Psoas muscle (tissue), 8 donors: ENCODE measurements around the gene ZNF524. TPM values are rescaled to one million over a fixed set of nuclear protein-coding genes. Genes with fewer than 3 reads are reported as not detected.
A peak's percentile ranks its signal among the peaks of the same experiment; 100 is the strongest.

Source experiments
- ATAC-seq, 4 donors: fragments of 200-7000 bp; cut with Tn5 transposase; one replicate each; pipeline ENCODE4 v1.9.1; 2020; ENCODE audit warnings: moderate library complexity in 3 of 4, mild to moderate bottlenecking in 2 of 4
- DNase-seq, 2 donors: peaks; one replicate each; pipeline ENCODE4 v3.0.0-alpha.2; 2020
- H3K27ac ChIP-seq: fragments of 200-600 bp; one replicate; pipeline ENCODE4 v1.8.0; 2022
- H3K27me3 ChIP-seq, 3 donors: fragments of 200-600 bp in 1 of 3; one replicate each; pipeline versions ENCODE4 v1.6.1 to v1.8.0; 2013 to 2022; ENCODE audit warnings: low read length in 2 of 3, mild to moderate bottlenecking in 2 of 3, moderate library complexity in 1 of 3; ENCODE audit not compliant: insufficient read depth in 3 of 3
- H3K36me3 ChIP-seq, 2 donors: fragments of 200-600 bp in 1 of 2; one replicate each; pipeline versions ENCODE4 v1.6.1 to v1.8.0; 2013 to 2022; ENCODE audit warnings: low read depth in 1 of 2, mild to moderate bottlenecking in 1 of 2, moderate library complexity in 1 of 2; ENCODE audit not compliant: insufficient read depth in 1 of 2
- H3K4me1 ChIP-seq: fragments of 200-600 bp; one replicate; pipeline ENCODE4 v1.8.0; 2022
- H3K4me3 ChIP-seq: fragments of 200-600 bp; one replicate; pipeline ENCODE4 v1.8.0; 2022; ENCODE audit warnings: mild to moderate bottlenecking
- H3K9me3 ChIP-seq: fragments of 200-600 bp; one replicate; pipeline ENCODE4 v1.8.0; 2022
- WGBS, 3 donors: extraction: QIAGEN DNeasy Blood & Tissue Kit; methylation state at CpG; one replicate each; pipeline versions ENCODE4 v1.1.6 to v1.1.7; 2013; 5-methylcytosine and 5-hydroxymethylcytosine counted together
- intact Hi-C, 2 donors: fragments of 100-400 bp; cut with DNase I; formaldehyde crosslinking; loops; one replicate each; pipeline versions ENCODE4 v1.11.0 to v1.14.2; 2022
- polyA plus RNA-seq, 3 donors: library from polyadenylated mRNA; stranded (reverse); fragments of 200-250 nt; gene quantifications; one replicate each; pipeline ENCODE4 v1.2.3, GENCODE V29; 2013
- total RNA-seq, 4 donors: library from RNA; stranded (reverse); fragmentation: NEBNext Ultra II Directional in 2 of 4; extraction: Animal tissue kit (Norgen Biotek cat#: 25700) in 2 of 4; gene quantifications; one replicate each; pipeline versions ENCODE4 v1.2.1 to v1.2.4, GENCODE V29; 2021 to 2023
- TF ChIP-seq, protein P1 (sequence below): fragments of 200-600 bp; IDR thresholded peaks from one replicate; pipeline ENCODE4 v1.8.0; 2022; ENCODE audit warnings: antibody characterized with exemption
- donor health status: healthy with polysubstance abuse.
- donor health status: DM: no; HTN: no; CAD: no; lungs with moderate emphysema.
- donor health status: Bipolar disorder and iron deficiency.
- donor health status: healthy.
- donor health status: DM: yes; HTN: yes; CAD: no.
- donor health status: DM: no; HTN: no; CAD: no.
- donor health status: DM: no; HTN: no; CAD: no.
- donor health status: DM: yes; HTN: yes; CAD: no.

The ZNF524 gene
- total and polyA plus RNA-seq, 7 donors = 21.4 to 52.5 (median 32.0) TPM

DNA sequence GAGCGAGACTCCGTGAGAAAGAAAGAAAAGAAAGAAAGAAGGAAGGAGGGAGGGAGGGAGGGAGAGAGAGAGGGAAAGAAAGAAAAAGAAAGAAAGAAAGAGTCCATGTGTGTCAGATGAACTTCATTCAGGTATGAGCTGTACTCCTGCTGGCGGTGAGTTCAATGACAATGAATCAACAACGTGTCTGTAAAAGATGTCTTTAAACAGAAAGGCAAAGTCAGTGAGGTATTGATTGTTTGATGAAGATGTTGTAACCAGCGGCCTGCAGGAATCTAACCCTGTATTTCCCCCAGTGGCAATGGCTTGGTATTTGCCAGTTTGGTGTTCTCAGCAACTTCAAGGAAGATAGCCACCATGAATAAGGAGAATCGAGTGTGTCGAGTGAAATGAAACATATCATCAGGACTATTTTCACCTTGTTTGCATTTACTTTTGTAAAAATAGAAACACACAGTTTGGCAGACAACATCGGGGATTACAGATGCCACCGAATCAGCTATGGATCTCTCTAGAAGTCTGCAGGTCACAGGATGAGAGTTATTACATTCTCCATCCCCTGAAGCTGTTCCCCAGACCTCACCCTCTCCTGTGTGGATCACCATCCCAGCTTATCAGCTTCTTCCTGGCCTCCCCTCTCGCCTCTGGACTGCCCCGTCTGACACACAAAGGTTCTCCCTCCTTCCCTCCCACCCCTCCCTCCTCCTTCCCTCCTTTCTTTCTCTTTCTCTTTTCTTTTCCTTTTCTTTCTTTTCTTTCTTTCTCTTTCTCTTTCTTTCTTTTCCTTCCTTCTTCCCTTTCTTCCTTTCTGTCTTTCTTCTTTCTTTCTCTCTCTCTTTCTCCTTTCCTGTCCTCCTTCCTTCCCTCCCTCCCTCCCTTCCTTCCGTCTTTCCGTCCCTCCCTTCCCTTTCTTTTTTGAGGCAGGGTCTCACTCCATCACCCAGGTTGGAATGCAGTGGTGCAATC lies 46.6 kb upstream of the ZNF524 start:
- intact Hi-C loops = no loop called here
- no peak for ATAC-seq
- Histone ChIP-seq H3K4me1 (peaks cover 56% of the 10 kb centered on the region), H3K36me3 (no peaks in the 10 kb centered on the region), H3K27ac (peak overlapping the region; percentile 80), H3K9me3 (no peaks in the 10 kb centered on the region), H3K4me3 (no peak overlapping the region), H3K27me3 (no peaks in the 10 kb centered on the region)
- TF ChIP-seq, protein P1, sequence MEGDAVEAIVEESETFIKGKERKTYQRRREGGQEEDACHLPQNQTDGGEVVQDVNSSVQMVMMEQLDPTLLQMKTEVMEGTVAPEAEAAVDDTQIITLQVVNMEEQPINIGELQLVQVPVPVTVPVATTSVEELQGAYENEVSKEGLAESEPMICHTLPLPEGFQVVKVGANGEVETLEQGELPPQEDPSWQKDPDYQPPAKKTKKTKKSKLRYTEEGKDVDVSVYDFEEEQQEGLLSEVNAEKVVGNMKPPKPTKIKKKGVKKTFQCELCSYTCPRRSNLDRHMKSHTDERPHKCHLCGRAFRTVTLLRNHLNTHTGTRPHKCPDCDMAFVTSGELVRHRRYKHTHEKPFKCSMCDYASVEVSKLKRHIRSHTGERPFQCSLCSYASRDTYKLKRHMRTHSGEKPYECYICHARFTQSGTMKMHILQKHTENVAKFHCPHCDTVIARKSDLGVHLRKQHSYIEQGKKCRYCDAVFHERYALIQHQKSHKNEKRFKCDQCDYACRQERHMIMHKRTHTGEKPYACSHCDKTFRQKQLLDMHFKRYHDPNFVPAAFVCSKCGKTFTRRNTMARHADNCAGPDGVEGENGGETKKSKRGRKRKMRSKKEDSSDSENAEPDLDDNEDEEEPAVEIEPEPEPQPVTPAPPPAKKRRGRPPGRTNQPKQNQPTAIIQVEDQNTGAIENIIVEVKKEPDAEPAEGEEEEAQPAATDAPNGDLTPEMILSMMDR = no peak
- DNase-seq = no peak
- 35 to 49% (median 37%) methylated on average over 13 of the region's 13 CpGs for WGBS, 3 donors

GRCh38 chr19:55554302-55554701 lies 45.8 kb upstream of the ZNF524 start:
- ATAC-seq (peak in 3 of 4 donors; percentile 23 to 48 (median 32)), DNase-seq (no peak)
- Histone ChIP-seq H3K27ac (peak overlapping the region; percentile 80), H3K4me3 (peak overlapping the region; percentile 31), H3K9me3 (no peaks in the 10 kb centered on the region), H3K4me1 (peaks cover 48% of the 10 kb centered on the region), H3K27me3 (no peaks in the 10 kb centered on the region), H3K36me3 (no peaks in the 10 kb centered on the region)
- intact Hi-C loops = no loop called here
- WGBS, 3 donors = 33 to 42% (median 38%) methylated on average over 9 of the region's 9 CpGs
- TF ChIP-seq, protein P1 = no peak

- Histone ChIP-seq H3K27me3 (no peaks in the 10 kb centered on the region), H3K4me1 (peaks cover 43% of the 10 kb centered on the region), H3K9me3 (no peaks in the 10 kb centered on the region), H3K27ac (peak overlapping the region; percentile 80), H3K36me3 (no peaks in the 10 kb centered on the region), H3K4me3 (peak overlapping the region; percentile 31)
- WGBS, 3 donors = 23 to 42% (median 39%) methylated on average over 8 of the region's 8 CpGs
- TF ChIP-seq, protein P1 = no peak
- ATAC-seq (peak in 3 of 4 donors; percentile 50 to 78 (median 51)), DNase-seq (no peak)
- intact Hi-C loops = no loop called here
Measured at GRCh38 chr19:55554741-55555152, 45.3 kb upstream of the ZNF524 start.

- WGBS, 3 donors = 74 to 86% (median 85%) methylated on average over 9 of the region's 9 CpGs
- ATAC-seq = no peak
- Histone ChIP-seq H3K36me3 (no peaks in the 10 kb centered on the region), H3K4me3 (no peak overlapping the region), H3K4me1 (peaks cover 15% of the 10 kb centered on the region), H3K27ac (no peak overlapping the region), H3K27me3 (no peaks in the 10 kb centered on the region), H3K9me3 (no peaks in the 10 kb centered on the region)
- TF ChIP-seq, protein P1 = no peak
- DNase-seq = peak in 1 of 2 donors; percentile 6
- intact Hi-C loops = no loop called here
Measured at GRCh38 chr19:55559684-55560083, 40.4 kb upstream of the ZNF524 start.
